HG03159 (cell line): ENCODE results near the gene RRP1.
A peak's percentile ranks its signal among the peaks of the same experiment; 100 is the strongest.

ENCODE experiments used
- ATAC-seq: cut with Tn5 transposase; IDR thresholded peaks from one replicate; pipeline ENCODE4 v1.9.1; 2021; ENCODE audit warnings: mild to moderate bottlenecking, moderate library complexity; ENCODE audit not compliant: unreplicated experiment

RRP1 gene

GRCh38 chr21:43775190-43775589, 14.2 kb upstream of the RRP1 start:
- ATAC-seq: no peak

DNA sequence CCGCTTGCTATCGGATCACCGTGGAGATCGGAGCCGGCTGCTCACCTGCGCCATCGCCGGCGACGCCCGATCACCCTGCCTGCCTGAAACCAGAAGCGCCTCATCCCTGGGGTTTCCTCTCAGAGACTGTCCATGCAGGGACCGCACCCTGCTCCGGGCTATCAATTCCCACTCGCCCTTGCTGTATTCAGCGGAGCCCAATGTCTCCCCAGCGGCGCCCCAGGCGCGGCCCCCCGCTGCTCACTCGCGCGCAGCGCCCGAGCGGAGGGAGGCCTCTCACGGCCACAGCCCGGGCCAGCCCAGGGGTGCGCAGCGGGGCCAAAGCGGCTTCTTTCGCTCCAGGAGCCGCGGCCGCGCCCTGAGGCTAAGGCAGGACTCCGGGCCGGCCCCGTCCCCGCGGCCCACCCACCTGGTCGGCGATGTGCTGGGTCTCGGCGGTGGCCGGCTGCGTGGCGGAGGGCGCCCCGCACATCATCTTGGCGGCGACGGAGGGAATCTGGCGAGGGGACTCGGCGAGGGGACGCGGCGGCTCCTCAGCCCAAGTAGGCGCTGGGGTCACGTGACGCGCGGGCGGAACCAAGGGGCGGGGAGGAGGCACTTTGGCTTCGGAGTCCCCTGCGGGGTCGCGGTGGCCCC, 13.5 kb upstream of the RRP1 start, which contains the start of gene CSTB:
CSTB (minus strand) TSS at position 514 of the 636 bp plus-strand sequence; CDS start at position 475, 39 bp downstream.
- ATAC-seq: peak; percentile 69

- ATAC-seq: no peak
Measured at GRCh38 chr21:43777953-43778352, 11.4 kb upstream of the RRP1 start.

- ATAC-seq: no peak
Measured at GRCh38 chr21:43778469-43779335, 10.7 kb upstream of the RRP1 start.

DNA sequence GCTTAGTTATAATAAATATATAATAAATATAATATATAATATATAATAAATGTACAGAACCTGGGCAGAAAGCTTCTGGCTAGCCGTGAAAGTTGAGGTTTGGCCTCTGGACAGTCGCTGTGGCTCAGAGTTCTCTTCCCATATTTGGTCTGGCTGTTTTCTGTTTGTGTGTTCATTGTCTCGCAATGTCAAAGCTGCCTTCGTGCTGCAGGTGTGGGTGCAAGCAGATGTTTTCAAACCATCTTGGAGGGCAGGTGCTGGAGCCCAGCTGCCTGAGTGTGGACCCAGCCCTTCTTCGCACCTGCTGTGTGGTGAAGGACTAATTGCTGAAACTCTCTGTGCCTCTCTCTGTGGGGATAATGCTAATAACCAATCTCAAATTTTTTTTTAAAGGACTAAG, 9.7 kb upstream of the RRP1 start:
- ATAC-seq: no peak

DNA sequence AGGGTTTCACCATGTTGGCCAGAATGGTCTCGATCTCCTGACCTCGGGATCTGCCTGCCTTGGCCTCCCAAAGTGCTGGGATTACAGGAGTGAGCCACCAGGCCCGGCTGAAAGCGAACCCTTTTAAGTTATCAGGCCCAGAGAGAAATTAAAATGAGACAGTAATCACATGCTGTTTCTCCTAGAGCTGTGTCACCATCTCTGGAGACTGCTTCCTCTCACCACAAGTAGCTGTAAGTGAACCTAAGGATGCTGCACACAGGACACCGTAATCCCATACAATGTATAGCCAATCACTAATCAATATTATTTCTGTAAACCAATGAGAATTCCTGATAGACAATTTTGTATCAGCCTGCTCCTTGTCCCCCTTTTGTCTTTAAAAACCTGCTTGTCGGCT, 7.5 kb upstream of the RRP1 start:
- ATAC-seq: no peak

DNA sequence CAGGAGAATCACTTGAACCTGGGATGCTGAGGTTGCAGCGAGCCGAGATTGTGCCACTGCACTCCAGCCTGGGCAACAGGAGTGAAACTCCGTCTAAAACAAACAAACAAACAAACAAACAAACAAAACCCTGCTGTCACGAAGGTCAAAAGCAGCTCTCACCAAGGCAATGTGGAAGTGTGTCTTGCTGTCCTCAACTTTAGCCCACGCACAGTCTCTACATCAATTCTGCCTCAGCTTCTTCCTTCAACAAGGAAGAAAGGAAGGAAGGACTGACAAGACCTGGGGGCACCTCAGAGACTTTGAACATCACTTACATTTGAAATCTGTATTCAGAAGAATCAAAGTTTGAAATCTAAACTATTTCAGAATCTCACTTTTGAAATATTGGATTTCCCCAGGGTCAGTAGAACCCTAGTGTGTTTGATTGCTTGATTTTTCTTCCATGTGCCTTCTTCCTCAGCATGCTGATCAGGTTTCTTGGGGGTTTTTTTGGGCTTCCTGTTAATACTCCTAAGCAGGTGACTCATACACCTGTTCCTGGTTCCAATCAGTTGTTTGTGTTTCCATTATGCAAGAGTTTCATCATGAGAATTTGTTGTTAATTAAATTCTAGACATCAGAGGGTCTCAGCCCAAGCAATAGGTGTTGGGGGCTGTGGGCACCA, 6.8 kb upstream of the RRP1 start:
- no peak for ATAC-seq

- no peak for ATAC-seq
Measured at GRCh38 chr21:43783098-43783700, 6.2 kb upstream of the RRP1 start.

GRCh38 chr21:43785134-43785533, 4.2 kb upstream of the RRP1 start:
- no peak for ATAC-seq

DNA sequence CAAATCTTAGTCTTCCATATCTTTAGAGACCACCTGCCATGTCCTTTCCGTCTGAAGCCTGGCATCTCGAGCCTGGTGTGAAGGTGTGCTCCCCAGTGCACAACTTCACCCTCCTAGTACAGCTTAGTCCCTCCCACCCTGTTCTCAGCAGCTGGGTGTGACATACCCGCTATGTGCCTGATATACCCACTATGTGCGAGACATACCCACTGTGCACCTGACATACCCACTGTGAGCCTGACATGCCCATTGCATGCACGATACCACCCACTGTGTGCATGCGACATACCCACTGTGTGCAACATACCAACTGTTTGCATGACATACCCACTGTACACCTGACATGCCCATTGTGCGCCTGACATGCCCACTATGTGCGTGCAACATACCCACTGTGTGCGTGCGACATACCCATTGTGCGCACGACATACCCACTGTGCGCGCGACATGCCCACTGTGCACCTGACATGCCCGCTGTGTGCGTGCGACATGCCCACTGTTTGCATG, 3.0 kb upstream of the RRP1 start:
- ATAC-seq: no peak

DNA sequence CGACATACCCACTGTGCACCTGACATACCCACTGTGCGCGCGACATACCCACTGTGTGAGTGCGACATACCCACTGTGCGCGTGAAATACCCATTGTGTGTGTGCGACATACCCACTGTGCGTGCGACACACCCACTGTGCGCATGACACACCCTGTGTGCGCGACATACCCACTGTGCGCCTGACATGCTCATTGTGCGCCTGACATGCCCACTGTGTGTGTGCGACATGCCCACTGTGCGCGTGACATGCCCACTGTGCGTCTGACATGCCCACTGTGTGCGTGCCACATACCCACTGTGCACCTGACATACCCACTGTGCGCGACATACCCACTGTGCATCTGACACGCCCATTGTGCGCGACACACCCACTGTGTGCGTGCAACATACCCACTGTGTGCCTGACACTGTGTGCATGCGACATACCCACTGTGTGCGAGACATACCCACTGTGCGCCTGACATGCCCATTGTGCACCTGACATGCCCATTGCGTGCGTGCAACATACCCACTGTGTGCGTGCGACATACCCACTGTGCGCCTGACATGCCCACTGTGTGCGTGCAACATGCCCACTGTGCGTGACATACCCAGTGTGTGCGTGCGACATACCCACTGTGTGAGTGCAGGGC, 2.5 kb upstream of the RRP1 start:
- ATAC-seq: no peak

- ATAC-seq: no peak
Measured at GRCh38 chr21:43790010-43790524, 690 bp downstream of the RRP1 start.

DNA sequence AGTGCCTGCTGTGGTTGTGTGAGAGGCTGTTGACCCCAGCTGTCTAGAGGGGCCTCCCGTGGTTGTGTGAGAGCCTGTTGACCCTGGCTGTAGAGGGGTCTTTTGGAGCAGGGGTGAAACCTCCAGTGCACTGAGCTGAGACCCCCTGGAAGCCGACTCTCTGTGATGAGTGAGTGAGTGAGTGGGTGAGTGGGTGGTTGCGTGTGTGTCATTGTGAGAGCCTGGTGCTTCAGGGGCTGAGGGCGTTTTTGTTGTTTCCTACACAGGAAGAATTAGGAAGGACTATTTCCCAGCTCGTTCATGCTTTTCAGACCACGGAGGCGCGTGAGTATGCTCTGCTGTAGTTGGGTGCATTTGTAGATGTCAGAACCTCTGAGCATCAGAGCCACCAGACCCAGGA, 3.0 kb downstream of the RRP1 start:
- ATAC-seq: no peak

GRCh38 chr21:43793243-43793642, 3.9 kb downstream of the RRP1 start:
- no peak for ATAC-seq

- ATAC-seq: no peak
Measured at GRCh38 chr21:43794311-43794710, 4.9 kb downstream of the RRP1 start.

DNA sequence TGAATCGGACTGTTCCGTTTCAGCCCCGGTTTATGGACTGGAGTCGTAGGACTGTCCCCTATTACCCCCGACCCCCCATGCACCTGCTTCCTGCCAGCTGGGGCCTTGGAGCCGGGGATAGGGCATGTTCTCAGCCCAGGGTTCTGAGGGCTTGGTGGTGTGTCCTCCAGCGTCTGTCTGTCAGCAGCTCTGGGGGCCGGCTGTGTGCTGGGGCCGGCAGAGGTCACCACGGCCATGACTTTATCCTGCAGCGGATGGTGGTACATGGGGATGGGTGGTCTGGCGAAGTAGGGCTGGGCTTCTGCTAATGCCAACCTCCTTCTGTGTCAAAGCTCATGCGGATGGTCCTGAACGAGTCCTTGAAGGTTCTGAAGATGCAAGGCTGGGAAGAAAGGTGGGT, 5.5 kb downstream of the RRP1 start:
- no peak for ATAC-seq

DNA sequence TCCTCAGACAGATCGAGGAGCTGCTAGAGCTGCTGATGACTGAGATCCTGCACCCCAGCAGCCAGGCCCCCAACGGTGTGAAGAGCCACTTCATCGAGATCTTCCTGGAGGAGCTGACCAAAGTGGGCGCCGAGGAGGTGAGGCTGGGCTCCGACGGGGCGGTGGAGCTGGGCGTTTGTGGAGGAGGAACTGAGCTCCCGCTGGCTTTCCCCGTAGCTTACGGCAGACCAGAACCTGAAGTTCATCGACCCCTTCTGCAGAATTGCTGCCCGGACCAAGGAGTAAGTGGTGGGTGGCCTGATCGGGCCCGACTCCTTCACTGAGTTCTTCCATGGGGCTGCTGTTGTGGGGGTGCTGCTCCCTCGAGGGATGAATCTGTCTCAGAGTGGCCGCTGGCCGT, 8.0 kb downstream of the RRP1 start:
- ATAC-seq: no peak

- no peak for ATAC-seq
Measured at GRCh38 chr21:43797925-43798715, 8.7 kb downstream of the RRP1 start.

DNA sequence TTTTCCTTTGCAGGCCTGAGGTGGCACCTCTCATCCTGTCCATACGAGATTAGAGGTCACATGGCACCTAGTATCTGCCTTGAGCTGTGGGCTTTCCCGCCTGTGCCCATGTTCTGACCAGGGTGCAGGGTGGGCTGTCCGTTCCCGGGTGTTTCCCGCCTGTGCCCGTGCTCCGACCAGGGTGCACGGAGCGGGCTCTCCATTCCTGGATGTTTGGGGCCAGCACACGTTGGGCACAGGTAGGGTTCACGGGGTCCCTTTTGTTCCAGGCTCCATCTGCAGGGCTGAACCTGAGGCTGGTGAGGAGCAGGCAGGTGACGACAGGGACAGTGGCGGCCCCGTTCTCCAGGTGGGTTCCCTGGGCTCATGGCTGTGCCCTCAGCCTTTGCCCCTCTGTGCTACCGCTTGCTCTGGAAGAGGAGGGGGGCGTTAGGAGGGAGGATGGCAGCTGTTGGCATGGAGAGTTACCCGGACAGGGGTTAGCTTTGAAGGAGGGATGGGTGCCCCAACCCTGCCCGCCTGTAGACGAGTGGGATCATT, 10.0 kb downstream of the RRP1 start:
- ATAC-seq: no peak
